HUES6 (cell line): Measurements from ENCODE around the gene TLK1.
A peak's percentile ranks its signal among the peaks of the same experiment; 100 is the strongest.

Experiments
- H3K27ac ChIP-seq: 2 replicates; pipeline ENCODE4 v1.7.0; 2013; ENCODE audit warnings: low read depth, mild to moderate bottlenecking, low read length, inconsistent platforms
- H3K27me3 ChIP-seq: 2 replicates; pipeline ENCODE4 v1.6.1; 2013; ENCODE audit warnings: low read length; ENCODE audit not compliant: control insufficient read depth, insufficient read depth
- H3K36me3 ChIP-seq: 2 replicates; pipeline ENCODE4 v1.6.1; 2013; ENCODE audit warnings: low read length; ENCODE audit not compliant: control insufficient read depth, insufficient read depth
- H3K4me1 ChIP-seq: 2 replicates; pipeline ENCODE4 v1.6.1; 2013; ENCODE audit warnings: low read length; ENCODE audit not compliant: control insufficient read depth, insufficient read depth
- H3K4me3 ChIP-seq: 2 replicates; pipeline ENCODE4 v1.5.1; 2013; ENCODE audit warnings: low read depth, low read length
- H3K9ac ChIP-seq: one replicate; pipeline ENCODE4 v1.6.1; 2013; ENCODE audit warnings: mild to moderate bottlenecking, low read length
- H3K9me3 ChIP-seq: 2 replicates; pipeline ENCODE4 v1.6.1; 2013; ENCODE audit warnings: low read depth, low read length; ENCODE audit not compliant: control insufficient read depth, insufficient read depth

Gene TLK1

DNA sequence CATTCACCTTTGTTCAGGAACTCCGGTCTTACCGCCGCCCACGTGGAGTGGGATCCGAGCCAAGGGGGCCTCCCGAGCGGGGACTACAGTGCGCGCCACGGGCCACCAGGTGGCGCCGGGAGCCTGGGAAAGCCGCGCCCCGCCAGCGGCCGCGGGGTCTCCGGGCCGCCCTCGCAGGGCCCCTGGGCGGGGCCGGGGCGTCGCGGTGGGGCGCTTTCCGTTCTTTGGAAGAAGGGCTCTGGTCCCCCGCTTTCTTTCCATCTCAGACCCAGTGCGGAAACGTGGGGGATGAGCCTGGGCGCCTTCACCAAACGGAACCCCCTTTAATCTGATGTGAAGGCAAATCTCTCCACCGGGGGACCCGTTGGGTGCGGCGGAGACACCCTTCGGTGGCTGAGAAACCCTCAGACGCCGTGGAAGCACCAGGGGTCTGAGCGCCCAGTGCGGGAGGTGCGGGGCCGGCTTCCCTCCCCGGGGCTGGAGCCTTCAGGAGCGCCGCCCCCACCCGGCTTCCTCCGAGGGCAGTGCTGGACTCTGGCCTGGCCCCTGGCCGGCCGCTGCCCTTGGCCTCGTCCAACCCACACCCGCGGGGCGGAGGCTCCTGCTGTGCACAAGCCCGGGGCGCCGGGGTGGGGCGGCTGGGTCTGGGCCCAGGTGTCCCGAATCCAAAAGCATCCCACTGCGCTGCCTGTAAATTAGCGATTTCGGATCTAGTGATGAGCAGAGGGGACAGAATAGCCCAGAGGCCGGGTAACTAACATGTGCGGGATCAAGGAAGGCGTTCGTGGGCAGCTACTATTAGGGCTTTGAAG, 187.0 kb downstream of the TLK1 start:
- H3K27ac ChIP-seq, result peak overlapping the region; percentile 91; the same call in 1 of the 2 replicates
- peak overlapping the region; percentile 76 for H3K4me3 ChIP-seq
- peaks cover 27% of the 10 kb centered on the region for H3K4me1 ChIP-seq

DNA sequence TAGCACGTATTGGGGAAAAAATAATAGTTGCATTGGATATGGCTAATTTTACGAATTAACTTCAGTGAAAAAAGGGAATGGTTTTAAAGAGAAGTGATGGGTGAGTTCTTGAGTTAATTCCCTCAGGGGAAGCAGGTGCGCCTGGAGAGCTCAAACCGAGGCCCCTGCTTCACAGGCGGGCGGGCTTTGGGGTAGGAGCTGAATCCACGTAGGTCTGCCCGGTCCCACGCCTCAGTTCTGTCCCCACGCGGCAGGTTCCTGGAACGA, 187.5 kb downstream of the TLK1 start:
- H3K9me3 ChIP-seq, result no peaks in the 10 kb centered on the region
- H3K9ac ChIP-seq, result peak overlapping the region; percentile 68
- H3K4me1 ChIP-seq, result peaks cover 27% of the 10 kb centered on the region
- H3K27me3 ChIP-seq, result no peaks in the 10 kb centered on the region
- no peak overlapping the region for H3K27ac ChIP-seq
- H3K36me3 ChIP-seq, result peaks cover 8% of the 10 kb centered on the region; the same call in 1 of the 2 replicates
- H3K4me3 ChIP-seq, result peak overlapping the region; percentile 76

More for the DNA sequence above, 187.0 kb downstream of the TLK1 start:
- H3K36me3 ChIP-seq, result peaks cover 3% of the 10 kb centered on the region; the same call in 1 of the 2 replicates
- no peaks in the 10 kb centered on the region for H3K27me3 ChIP-seq
- no peaks in the 10 kb centered on the region for H3K9me3 ChIP-seq
- H3K9ac ChIP-seq, result peak overlapping the region; percentile 93

DNA sequence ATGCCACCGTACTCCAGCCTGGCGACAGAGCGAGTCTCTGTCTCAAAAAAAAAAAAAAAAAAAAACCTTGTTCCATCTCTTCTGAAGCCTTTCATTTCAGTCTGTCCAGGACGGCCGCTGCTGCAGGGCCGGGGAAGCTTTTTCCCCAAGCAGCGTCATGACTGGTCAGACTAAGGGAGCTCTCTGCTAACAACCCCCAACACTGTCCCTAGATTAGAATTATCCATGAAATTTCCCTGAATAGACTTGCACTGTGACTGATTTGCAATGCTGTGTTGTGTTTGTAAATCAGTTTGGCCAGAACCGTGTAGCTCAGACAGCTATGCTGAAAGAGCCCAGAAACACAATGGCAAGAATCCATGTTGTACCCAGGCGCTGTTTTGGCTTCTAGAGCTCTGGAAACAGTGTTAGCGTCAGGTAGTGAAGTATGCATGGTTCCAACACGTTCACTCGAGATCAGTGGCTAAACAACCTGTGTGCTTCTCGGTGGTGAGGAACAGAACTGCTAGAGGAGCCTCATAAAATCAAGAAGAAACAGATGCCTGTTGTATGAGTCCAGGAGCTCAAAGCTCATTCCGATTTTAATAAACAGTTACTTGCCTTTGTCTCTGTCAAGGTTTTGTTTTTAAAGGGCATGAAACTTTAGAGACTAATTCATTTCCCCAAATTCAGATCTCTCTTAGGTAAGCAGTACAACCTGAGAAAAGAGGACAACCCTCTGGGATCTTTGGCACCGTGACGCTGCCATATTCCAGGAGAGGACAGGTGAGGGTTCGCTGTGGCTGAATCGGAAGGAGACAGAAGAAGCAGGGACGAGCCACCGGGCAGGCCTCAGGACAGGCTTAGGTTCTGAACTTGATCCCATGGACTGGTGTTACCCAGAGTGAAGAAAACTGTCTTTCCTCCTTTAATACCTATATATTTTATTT, 188.1 kb downstream of the TLK1 start:
- H3K4me3 ChIP-seq, result peak overlapping the region; percentile 76; the same call in 1 of the 2 replicates

DNA sequence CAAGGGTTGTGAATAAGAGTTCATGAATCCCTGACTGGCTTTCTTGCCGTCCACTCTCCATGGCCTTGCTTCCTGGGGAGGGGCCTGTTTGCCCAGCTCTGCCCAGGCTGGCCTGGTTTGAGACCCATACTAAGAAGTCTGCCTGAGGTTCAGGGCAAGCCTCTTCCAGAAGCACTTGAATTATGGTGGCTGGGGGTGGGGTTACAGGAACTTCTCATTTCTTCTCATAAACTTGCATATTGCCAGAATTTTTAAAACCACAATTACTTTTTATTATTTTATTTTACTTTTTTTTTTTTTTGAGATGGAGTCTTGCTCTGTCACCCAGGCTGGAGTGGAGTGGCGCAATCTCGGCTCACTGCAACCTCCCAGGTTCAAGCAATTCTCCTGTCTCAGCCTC, 189.6 kb downstream of the TLK1 start:
- Histone ChIP-seq H3K9me3 (no peaks in the 10 kb centered on the region), H3K9ac (no peak overlapping the region), H3K36me3 (peaks cover 29% of the 10 kb centered on the region), H3K4me3 (no peak overlapping the region), H3K27ac (no peak overlapping the region), H3K27me3 (no peaks in the 10 kb centered on the region), H3K4me1 (peaks cover 27% of the 10 kb centered on the region)

More for the DNA sequence above, 188.1 kb downstream of the TLK1 start:
- Histone ChIP-seq H3K9me3 (no peaks in the 10 kb centered on the region), H3K27me3 (no peaks in the 10 kb centered on the region), H3K36me3 (peaks cover 14% of the 10 kb centered on the region), H3K4me1 (peaks cover 27% of the 10 kb centered on the region), H3K27ac (no peak overlapping the region), H3K9ac (peak overlapping the region; percentile 68)

DNA sequence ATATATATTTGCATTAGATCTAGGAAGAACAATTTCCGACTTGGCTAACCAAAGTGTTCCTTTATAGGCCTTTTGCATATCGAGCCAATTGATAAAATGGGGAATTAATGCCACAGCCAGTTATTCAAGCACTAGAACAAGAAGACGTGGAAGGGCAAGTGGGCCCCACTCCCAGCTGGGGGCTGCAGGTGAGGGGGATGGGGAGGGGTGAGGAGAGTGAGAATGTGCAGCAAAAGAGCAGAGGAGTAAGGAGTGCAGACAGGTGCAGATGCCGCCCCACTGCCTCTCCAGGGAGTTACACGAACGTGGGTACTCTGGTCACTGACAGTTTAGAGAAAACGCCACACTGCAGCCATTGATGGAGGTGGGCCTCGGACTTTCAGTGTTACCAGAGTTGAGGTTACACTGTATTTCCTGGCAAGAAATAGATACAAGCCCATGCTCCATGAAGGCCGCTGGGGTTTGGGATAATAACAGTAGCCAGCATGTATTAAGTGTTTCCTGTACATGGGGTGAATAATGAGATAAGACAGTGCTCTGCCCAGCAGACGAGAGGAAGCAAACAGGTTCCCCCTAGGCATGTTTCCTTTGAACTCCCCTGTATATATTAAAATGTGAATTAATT, 190.7 kb downstream of the TLK1 start:
- no peaks in the 10 kb centered on the region for H3K9me3 ChIP-seq

DNA sequence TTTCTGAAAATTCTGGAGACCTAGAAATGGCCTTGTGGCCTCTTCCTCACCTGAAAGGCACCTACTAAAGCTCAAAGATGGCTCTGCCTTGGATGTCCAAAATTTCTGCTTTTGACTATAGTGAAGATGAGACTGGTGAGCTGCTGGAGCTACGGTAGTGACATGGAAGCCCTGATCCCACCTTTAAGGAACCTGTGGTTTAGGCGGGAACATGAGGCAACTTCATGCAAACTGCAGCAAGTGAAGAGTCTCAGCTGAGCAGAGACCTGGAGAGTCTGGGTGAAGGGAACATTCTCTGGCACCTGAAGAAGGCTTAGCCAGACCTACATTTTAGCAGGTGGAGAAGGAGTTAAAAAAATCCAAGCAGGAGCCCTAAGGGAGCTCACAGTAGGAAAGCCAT, 191.7 kb downstream of the TLK1 start:
- Histone ChIP-seq H3K4me3 (no peak overlapping the region), H3K27me3 (no peaks in the 10 kb centered on the region), H3K4me1 (peaks cover 12% of the 10 kb centered on the region), H3K9ac (no peak overlapping the region), H3K36me3 (peaks cover 49% of the 10 kb centered on the region), H3K27ac (no peak overlapping the region), H3K9me3 (no peaks in the 10 kb centered on the region)

More for the DNA sequence above, 190.7 kb downstream of the TLK1 start:
- Histone ChIP-seq H3K9ac (no peak overlapping the region), H3K4me1 (peaks cover 19% of the 10 kb centered on the region), H3K27me3 (no peaks in the 10 kb centered on the region), H3K4me3 (no peak overlapping the region), H3K27ac (no peak overlapping the region), H3K36me3 (peaks cover 40% of the 10 kb centered on the region)

DNA sequence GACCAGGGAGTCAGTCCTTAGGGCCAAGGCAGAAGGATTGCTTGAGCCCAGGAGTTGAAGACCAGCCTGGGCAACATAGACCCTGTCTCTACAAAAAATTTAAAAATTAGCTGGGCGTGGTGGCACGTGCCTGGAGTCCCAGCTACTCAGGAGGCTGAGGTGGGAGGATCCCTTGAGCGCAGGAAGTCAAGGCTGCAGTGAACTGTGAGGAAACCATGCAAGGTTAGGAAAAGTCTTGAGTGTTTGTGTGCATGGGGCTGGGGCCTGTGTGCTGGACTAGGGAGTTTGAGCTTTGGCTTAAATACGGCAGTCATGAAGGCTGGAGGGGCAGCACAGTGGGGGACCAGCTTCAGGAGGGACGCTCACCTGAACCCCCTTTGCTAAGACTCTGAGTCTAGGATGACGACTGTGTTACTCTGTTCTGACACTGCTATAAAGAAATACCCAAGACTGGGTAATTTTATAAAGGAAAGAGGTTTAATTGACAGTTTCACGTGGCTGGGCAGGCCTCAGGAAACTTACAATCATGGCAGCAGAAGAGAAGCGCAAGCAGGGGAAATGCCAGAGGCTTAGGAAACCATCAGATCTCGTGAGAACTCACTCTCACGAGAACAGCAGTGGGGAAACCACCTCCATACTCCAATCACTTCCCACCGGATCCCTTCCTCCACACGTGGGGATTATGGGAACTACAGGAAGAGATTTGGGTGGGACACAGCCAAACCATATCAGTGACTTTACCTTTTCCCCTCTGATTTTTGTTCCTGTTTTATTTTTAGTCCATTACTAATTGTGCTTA, 192.3 kb downstream of the TLK1 start:
- Histone ChIP-seq H3K27ac (no peak overlapping the region), H3K4me1 (peaks cover 10% of the 10 kb centered on the region; the same call in 1 of the 2 replicates), H3K36me3 (peaks cover 55% of the 10 kb centered on the region), H3K9me3 (no peaks in the 10 kb centered on the region), H3K27me3 (no peaks in the 10 kb centered on the region), H3K4me3 (no peak overlapping the region), H3K9ac (no peak overlapping the region)

DNA sequence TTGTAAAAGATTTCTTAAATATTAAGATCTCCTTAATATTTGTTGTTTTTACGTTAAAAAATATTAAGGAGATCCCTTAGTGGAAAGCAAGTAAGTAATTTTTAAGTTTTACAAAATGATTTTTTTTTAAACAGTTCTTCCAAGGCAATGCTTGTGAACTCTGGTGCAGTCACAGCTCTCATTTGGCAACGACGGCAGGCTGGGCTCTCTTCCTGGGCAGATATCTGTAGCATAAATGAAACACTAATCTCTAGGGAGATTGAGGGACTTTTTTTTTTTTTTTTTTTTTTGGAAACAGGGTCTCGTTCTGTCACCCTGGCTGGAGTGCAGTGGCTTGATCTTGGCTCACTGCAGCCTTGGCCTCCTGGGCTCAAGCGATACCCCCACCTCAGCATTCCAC, 193.1 kb downstream of the TLK1 start:
- H3K4me1 ChIP-seq, result 0 out of 2 replicates have a peak, but pooled peaks cover 3% of the 10 kb centered on the region
- H3K36me3 ChIP-seq, result peaks cover 62% of the 10 kb centered on the region
- H3K27ac ChIP-seq, result no peak overlapping the region
- no peaks in the 10 kb centered on the region for H3K9me3 ChIP-seq
- no peak overlapping the region for H3K9ac ChIP-seq
- no peak overlapping the region for H3K4me3 ChIP-seq
- H3K27me3 ChIP-seq, result no peaks in the 10 kb centered on the region

DNA sequence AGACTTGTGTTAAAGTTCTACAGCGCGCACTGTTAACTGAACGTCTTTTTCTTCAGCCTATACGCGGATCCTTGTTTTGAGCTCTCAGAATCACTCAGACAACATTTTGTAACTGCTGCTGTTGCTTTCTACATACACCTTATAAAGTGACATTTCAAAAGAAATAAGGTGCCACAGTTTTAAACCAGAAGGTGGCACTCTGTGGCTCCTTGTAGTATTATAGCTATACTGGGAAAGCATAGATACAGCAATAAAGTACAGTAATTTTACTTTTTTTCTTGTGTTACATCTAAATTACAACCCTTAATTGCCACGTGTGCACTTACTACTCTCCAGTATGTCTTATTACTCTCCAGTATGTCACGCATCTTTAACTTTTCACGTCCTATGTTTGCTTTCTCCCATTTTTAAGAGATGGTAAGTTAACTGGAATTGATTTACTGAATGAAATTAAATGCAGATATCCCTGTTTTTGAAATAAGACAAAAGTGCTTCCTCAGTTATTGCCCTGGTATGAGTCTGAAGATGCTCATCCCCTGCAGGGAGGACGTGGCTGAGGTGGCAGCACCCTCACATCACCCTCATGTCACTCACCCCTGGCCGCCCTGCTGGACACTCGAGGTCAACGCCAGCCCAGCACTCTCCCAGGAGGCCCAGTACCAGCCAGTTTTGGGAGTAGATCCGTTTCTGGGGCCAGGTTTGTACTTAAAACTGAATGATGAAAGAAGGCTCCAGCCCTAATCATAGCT, 193.9 kb downstream of the TLK1 start:
- Histone ChIP-seq H3K4me3 (no peak overlapping the region), H3K9ac (no peak overlapping the region), H3K4me1 (0 out of 2 replicates have a peak, but pooled peaks cover 3% of the 10 kb centered on the region), H3K9me3 (no peaks in the 10 kb centered on the region), H3K36me3 (peaks cover 70% of the 10 kb centered on the region), H3K27me3 (no peaks in the 10 kb centered on the region), H3K27ac (no peak overlapping the region)
